Activated CD8-positive, alpha-beta memory T cell treated with anti-CD3 and anti-CD28 coated beads, Interleukin-2, amount 10 ng/mL, durations not matched to agents 7 days and 5 days (primary cell): ENCODE measurements around the gene CLMN. TPM values are rescaled to one million over a fixed set of nuclear protein-coding genes. Genes with fewer than 3 reads are reported as not detected.

Source experiments
- ATAC-seq: fragments of 150-1000 bp; cut with Tn5 transposase; one replicate; pipeline ENCODE4 v1.10.0; 2021; ENCODE audit warnings: moderate library complexity
- CTCF ChIA-PET: fragments of 350-600 bp; sonication (Branson Sonifier 250); formaldehyde crosslinking; loops from one replicate; lab custom pipeline; 2021; ENCODE audit warnings: antibody characterized with exemption; lab: Charles Lee
- DNase-seq: peaks from one replicate; pipeline ENCODE4 v3.0.0-alpha.2; 2020
- H3K27ac Mint-ChIP-seq: one replicate; pipeline ENCODE4 v1.8.0; 2021; ENCODE audit warnings: mild to moderate bottlenecking, mixed read lengths
- H3K27me3 Mint-ChIP-seq: one replicate; pipeline ENCODE4 v1.8.0; 2021; ENCODE audit warnings: mixed read lengths
- H3K36me3 Mint-ChIP-seq: one replicate; pipeline ENCODE4 v1.8.0; 2021; ENCODE audit warnings: mild to moderate bottlenecking, mixed read lengths
- H3K4me1 Mint-ChIP-seq: one replicate; pipeline ENCODE4 v1.8.0; 2021; ENCODE audit warnings: mixed read lengths
- H3K4me3 Mint-ChIP-seq: one replicate; pipeline ENCODE4 v1.8.0; 2021; ENCODE audit warnings: mild to moderate bottlenecking, moderate library complexity, mixed read lengths
- H3K9me3 Mint-ChIP-seq: one replicate; pipeline ENCODE4 v1.8.0; 2022; ENCODE audit warnings: low read depth, mixed read lengths
- total RNA-seq, 2 experiments: library from RNA; stranded (reverse); gene quantifications; one replicate each; pipeline ENCODE4 v1.2.3, GENCODE V29; 2021

The CLMN gene
- total RNA-seq, 2 experiments from 2014 or later = 0.42 to 0.91 TPM

DNA sequence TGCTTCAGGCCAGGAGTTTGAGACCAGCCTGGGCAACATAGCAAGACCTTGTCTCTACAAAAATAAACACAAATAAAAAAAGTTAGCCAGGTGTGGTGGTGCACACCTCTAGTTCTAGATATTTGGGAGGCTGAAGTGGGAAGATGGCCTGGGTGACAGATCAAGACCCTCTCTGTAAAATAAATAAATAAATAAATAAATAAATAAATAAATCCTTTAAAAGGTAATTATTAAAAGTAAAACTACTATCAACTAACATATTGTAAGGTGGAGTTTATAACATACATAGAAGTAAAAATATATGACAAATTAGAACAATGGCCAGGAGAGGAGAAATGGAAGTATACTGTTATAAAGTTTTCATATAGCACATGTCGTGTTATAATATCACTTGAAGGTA lies 33.3 kb upstream of the CLMN start:
- ATAC-seq = no peak

DNA sequence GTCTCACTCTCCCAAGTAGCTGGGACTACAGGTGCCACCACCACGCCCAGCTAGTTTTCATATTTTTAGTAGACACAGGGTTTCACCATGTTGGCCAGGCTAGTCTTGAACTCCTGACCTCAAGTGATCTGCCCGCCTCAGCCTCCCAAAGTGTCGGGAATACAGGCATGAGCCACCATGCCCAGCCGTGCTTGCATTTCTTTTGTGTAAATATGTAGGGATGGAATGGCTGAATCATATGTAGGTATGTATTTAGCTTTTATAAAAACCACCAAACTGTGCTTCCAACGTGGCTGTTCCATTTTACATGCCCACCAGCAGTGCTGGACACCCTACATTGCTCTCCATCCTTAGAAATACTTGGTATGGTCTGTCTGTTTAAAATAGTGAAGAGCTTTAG lies 32.8 kb upstream of the CLMN start:
- H3K4me3 Mint-ChIP-seq = no peak overlapping the region
- ATAC-seq (no peak), DNase-seq (peak; percentile 4)
- no peaks in the 10 kb centered on the region for H3K4me1 Mint-ChIP-seq
- H3K36me3 Mint-ChIP-seq = peaks cover 2% of the 10 kb centered on the region
- CTCF ChIA-PET = no interaction called here
- peaks cover 6% of the 10 kb centered on the region for H3K9me3 Mint-ChIP-seq
- no peak overlapping the region for H3K27ac Mint-ChIP-seq
- peaks cover 24% of the 10 kb centered on the region for H3K27me3 Mint-ChIP-seq

More for the DNA sequence above, 33.3 kb upstream of the CLMN start:
- peaks cover 2% of the 10 kb centered on the region for H3K36me3 Mint-ChIP-seq
- peaks cover 21% of the 10 kb centered on the region for H3K27me3 Mint-ChIP-seq
- no peaks in the 10 kb centered on the region for H3K4me1 Mint-ChIP-seq
- CTCF ChIA-PET = interaction anchor here (0.7 kb wide), 1 partner anchor 82 kb away, joined by 3 read pairs; no protein-coding TSS in a partner anchor
- peaks cover 6% of the 10 kb centered on the region for H3K9me3 Mint-ChIP-seq
- no peak for DNase-seq
- no peak overlapping the region for H3K4me3 Mint-ChIP-seq
- no peak overlapping the region for H3K27ac Mint-ChIP-seq

DNA sequence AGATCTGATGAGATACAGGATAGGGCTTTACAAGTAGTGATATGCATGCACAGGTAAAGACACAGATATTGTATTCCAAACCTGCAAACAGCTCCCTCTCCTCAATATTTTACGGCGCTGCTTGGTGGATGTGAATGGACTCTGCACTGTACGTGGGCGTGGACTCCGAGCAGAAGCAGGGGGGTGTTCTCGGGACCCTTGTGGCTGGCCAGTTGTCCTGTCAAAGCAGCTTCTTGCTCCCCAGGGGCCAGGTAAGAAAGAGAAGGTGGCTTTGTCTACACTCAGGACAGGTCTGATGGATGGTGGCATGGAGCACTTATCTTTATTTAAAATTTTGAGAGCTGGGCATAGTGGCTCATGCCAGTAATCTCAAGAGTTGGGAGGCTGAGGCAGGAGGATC lies 29.5 kb upstream of the CLMN start:
- H3K9me3 Mint-ChIP-seq = peaks cover 3% of the 10 kb centered on the region
- no peak for ATAC-seq
- H3K4me1 Mint-ChIP-seq = no peaks in the 10 kb centered on the region
- H3K36me3 Mint-ChIP-seq = peaks cover 2% of the 10 kb centered on the region
- H3K27me3 Mint-ChIP-seq = peaks cover 19% of the 10 kb centered on the region
- DNase-seq = no peak
- CTCF ChIA-PET = interaction anchor here (1.4 kb wide), 1 partner anchor 12 kb away, joined by 5 read pairs; no protein-coding TSS in a partner anchor
- H3K4me3 Mint-ChIP-seq = no peak overlapping the region
- no peak overlapping the region for H3K27ac Mint-ChIP-seq

DNA sequence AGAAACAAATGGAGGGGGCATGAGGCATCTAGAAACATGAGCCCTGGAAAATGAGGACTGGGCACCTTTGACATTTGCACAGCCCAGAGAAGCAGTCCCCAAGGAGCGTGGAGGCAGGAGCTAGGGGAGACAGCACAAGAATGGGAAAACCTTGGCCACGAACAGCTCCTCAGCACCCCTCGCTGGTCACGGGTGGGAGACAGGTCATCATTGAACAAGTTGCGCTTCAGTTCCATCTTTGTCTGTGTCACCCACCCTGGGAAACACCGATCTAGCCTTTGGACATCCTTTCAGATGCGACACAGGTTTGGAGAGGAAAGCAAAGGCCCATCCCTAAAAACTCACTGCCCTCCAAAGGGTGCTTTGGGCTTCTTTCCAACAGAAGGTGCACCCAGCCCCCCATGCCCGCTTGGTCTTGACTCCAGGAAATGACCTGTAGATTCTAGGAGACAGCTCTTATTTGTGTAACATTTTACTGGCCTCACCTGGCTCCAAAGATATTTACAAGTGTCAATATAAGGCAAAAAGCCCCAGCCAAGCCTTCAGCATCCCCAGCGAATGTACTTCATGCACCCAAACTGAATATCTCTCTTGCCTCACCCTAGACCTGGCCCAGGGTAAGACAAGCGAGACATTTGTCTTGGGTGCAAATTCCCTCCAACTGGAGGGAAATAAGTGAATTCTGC lies 28.8 kb upstream of the CLMN start:
- H3K9me3 Mint-ChIP-seq = no peaks in the 10 kb centered on the region
- DNase-seq = no peak
- no peak for ATAC-seq
- H3K27me3 Mint-ChIP-seq = peaks cover 19% of the 10 kb centered on the region
- H3K36me3 Mint-ChIP-seq = no peaks in the 10 kb centered on the region
- H3K27ac Mint-ChIP-seq = no peak overlapping the region
- no peak overlapping the region for H3K4me3 Mint-ChIP-seq
- CTCF ChIA-PET = no interaction called here
- H3K4me1 Mint-ChIP-seq = no peaks in the 10 kb centered on the region

DNA sequence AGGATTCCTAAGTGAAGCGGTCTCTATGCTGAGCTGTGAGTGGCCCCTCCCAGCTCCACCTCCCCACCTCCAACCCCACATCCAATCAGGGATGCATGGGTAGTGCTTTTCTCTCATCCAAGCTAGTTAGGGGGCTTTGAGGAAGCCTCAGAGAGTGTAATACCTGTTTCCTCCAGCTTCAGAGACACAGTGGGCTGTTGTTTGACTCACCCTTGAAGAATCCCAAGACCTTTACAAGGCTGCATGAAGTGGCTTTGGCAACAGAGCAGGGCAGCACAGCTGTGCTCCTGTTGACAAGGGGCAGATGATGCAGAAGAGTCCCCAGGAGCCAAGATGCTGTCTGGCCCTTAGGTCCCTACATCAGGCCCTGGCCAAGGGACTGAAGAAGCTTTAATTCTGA lies 27.1 kb upstream of the CLMN start:
- CTCF ChIA-PET = no interaction called here
- H3K4me1 Mint-ChIP-seq = no peaks in the 10 kb centered on the region
- H3K9me3 Mint-ChIP-seq = no peaks in the 10 kb centered on the region
- DNase-seq (no peak), ATAC-seq (no peak)
- H3K4me3 Mint-ChIP-seq = no peak overlapping the region
- no peak overlapping the region for H3K27ac Mint-ChIP-seq
- H3K27me3 Mint-ChIP-seq = peaks cover 19% of the 10 kb centered on the region
- H3K36me3 Mint-ChIP-seq = no peaks in the 10 kb centered on the region

DNA sequence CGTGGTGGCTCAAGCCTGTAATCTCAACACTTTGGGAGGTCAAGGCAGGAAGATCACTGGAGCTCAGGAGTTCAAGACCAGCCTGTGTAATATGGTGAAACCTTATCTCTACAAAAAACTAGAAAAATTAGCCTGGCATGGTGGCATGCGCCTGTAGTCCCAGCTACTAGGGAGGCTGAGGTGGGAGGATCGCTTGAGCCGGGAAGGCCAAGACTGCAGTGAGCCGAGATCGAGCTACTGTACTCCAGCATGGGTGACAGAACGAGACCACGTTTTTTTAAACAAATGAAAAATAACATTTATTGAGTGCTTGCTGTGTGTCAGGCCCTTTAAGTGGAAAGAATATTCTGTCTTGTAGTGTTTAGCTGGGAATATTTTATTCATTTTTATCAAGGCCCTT lies 26.6 kb upstream of the CLMN start:
- Mint-ChIP-seq H3K36me3 (no peaks in the 10 kb centered on the region), H3K9me3 (no peaks in the 10 kb centered on the region), H3K27ac (no peak overlapping the region), H3K27me3 (peaks cover 18% of the 10 kb centered on the region), H3K4me1 (no peaks in the 10 kb centered on the region), H3K4me3 (no peak overlapping the region)
- ATAC-seq = no peak
- no peak for DNase-seq
- CTCF ChIA-PET = no interaction called here

DNA sequence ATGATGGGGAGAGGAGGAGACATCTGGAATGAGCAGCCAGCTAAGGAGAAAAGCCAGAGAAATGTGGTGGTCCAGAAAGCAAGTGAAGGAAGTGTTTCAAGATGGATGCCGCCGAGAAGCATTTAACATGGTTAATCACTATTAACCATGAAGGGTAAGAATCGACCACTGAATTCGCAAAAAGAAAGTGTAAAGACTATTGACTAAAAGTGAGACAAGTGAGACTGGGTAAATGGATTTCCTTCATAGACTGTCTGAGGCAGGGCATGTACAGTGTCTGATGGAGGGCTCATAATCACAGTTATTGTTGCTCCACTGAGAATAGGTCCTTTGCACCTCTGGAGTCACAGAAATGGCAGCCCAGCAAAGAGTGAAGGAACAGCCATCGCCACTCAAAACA lies 25.3 kb upstream of the CLMN start:
- Mint-ChIP-seq H3K4me3 (no peak overlapping the region), H3K4me1 (no peaks in the 10 kb centered on the region), H3K9me3 (no peaks in the 10 kb centered on the region), H3K36me3 (no peaks in the 10 kb centered on the region), H3K27me3 (peaks cover 21% of the 10 kb centered on the region), H3K27ac (no peak overlapping the region)
- CTCF ChIA-PET = no interaction called here
- no peak for DNase-seq
- no peak for ATAC-seq

DNA sequence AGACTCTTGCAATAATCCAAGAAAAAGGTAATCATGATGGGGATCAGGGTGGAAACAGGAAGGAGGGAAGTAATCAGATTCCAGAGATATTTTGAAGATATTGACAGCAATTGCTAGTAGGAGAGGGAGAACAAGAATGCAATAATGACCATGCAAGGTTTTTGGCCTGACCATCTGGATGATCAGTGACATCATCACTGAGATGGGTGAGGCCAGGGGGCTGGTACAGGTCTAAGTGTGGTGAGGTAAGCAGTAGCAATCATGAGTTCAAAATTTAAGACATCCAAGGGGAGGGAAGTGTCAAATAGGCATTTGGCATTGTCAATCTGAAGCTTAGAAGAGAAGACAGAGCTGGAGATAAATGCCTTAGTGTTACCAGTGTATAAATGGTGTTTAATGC lies 24.8 kb upstream of the CLMN start:
- H3K36me3 Mint-ChIP-seq = no peaks in the 10 kb centered on the region
- CTCF ChIA-PET = no interaction called here
- H3K9me3 Mint-ChIP-seq = no peaks in the 10 kb centered on the region
- no peak for DNase-seq
- no peak overlapping the region for H3K27ac Mint-ChIP-seq
- H3K4me3 Mint-ChIP-seq = no peak overlapping the region
- H3K4me1 Mint-ChIP-seq = no peaks in the 10 kb centered on the region
- peaks cover 18% of the 10 kb centered on the region for H3K27me3 Mint-ChIP-seq
- no peak for ATAC-seq

DNA sequence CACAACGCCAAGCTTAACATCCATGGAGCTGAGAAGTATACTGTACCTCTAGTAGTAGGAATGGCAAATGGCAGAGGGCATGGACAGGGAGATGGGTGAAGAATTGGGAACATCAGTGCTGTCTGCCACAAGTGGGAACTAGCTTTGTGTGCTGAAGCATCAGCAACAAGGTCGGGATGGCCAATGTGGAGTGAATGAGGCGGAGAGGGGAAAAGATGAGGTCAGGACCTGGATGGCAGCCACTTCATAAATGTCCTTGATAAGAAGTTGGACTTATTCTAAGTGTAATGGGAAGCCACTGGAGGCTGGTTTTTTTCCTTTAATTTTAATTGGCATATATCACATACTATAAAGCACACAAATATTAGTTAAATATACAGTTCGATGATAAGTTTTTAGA lies 21.9 kb upstream of the CLMN start:
- Mint-ChIP-seq H3K9me3 (no peaks in the 10 kb centered on the region), H3K4me3 (no peak overlapping the region)

DNA sequence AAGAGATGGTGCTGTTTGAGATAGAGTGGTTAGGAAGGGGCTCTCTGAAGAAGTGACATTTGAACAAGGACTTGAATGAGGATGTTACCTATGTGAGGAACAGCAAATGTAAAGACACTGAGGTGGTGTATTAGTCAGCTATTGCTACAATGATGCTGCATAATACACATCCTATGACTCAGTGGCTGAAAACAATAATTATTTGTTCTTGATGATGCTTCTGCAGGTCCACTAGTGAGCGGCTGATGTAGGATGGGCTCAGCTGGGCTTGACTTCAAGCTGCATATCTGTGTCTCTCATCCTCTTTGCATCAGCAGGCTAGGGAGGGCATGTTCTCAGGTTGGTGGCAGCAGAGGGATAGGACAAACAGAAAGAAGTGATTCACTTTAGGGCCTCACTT lies 21.4 kb upstream of the CLMN start:
- peaks cover 21% of the 10 kb centered on the region for H3K27me3 Mint-ChIP-seq
- no peak overlapping the region for H3K27ac Mint-ChIP-seq
- H3K9me3 Mint-ChIP-seq = no peaks in the 10 kb centered on the region
- no peaks in the 10 kb centered on the region for H3K4me1 Mint-ChIP-seq
- DNase-seq = no peak
- H3K36me3 Mint-ChIP-seq = no peaks in the 10 kb centered on the region
- CTCF ChIA-PET = no interaction called here
- H3K4me3 Mint-ChIP-seq = no peak overlapping the region
- no peak for ATAC-seq

More for the DNA sequence above, 21.9 kb upstream of the CLMN start:
- H3K4me1 Mint-ChIP-seq = no peaks in the 10 kb centered on the region
- H3K27me3 Mint-ChIP-seq = peaks cover 21% of the 10 kb centered on the region
- CTCF ChIA-PET = no interaction called here
- H3K27ac Mint-ChIP-seq = no peak overlapping the region
- H3K36me3 Mint-ChIP-seq = no peaks in the 10 kb centered on the region
- DNase-seq (no peak), ATAC-seq (no peak)

DNA sequence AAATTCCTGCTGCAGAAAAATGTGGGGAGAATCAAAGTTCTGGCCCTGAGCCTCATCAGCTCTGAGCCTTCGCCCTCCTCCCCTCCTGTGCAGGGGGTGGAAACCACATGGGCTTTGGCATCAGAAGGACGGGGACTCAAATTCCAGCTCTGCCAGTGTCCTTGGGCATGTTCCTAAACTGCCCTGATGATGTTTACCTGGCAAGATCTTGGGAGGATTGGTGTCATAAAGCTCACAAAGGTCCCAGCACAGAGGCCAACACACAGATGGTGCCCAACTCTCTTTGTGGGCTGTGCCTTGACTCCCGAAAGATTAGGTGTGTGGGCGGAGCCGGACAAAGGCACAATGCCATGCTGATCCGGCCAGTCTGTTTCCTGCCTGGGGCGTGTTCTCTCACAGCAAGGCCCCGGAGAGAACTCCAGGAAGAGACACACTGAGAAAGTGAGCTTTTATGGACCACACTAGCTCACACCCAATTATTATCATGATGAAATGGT lies 20.5 kb upstream of the CLMN start:
- no peaks in the 10 kb centered on the region for H3K4me1 Mint-ChIP-seq
- ATAC-seq = no peak
- H3K27me3 Mint-ChIP-seq = peaks cover 21% of the 10 kb centered on the region
- H3K9me3 Mint-ChIP-seq = no peaks in the 10 kb centered on the region
- DNase-seq = no peak
- H3K4me3 Mint-ChIP-seq = no peak overlapping the region
- CTCF ChIA-PET = interaction anchor here (1.0 kb wide), 1 partner anchor 21 kb away, joined by 4 read pairs; no protein-coding TSS in a partner anchor
- H3K27ac Mint-ChIP-seq = no peak overlapping the region
- H3K36me3 Mint-ChIP-seq = no peaks in the 10 kb centered on the region

DNA sequence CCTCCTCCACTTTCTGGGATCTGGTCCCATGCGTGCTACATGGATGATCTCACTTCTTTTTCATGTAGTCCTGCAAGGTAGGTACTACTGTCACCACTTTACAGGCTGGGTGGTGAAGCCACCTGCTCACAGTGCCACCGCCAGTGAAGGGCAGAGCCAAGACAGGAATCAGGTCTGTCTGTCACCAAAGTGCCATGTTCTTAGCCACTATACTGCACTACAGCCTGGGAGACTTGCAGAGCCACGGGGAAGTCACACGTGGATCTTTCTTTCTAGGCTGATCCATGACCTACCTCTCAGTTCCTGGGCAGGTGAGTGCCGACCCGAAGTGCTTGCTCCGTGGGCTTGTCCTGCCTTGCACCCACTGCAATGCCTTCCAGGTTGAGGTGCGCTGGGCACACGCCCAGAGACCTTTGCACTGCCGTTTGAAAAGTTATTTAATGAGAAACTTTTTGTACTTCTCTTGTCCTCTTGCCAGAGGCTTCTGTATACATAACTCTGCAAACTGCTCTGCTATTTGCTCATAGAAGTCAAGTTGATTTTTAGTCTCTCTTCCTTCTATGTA lies 19.7 kb upstream of the CLMN start:
- no peaks in the 10 kb centered on the region for H3K4me1 Mint-ChIP-seq
- ATAC-seq (no peak), DNase-seq (no peak)
- no peak overlapping the region for H3K4me3 Mint-ChIP-seq
- H3K36me3 Mint-ChIP-seq = no peaks in the 10 kb centered on the region
- no peaks in the 10 kb centered on the region for H3K9me3 Mint-ChIP-seq
- peaks cover 21% of the 10 kb centered on the region for H3K27me3 Mint-ChIP-seq
- CTCF ChIA-PET = interaction anchor here (1.0 kb wide), 1 partner anchor 22 kb away, joined by 4 read pairs; no protein-coding TSS in a partner anchor
- H3K27ac Mint-ChIP-seq = no peak overlapping the region

DNA sequence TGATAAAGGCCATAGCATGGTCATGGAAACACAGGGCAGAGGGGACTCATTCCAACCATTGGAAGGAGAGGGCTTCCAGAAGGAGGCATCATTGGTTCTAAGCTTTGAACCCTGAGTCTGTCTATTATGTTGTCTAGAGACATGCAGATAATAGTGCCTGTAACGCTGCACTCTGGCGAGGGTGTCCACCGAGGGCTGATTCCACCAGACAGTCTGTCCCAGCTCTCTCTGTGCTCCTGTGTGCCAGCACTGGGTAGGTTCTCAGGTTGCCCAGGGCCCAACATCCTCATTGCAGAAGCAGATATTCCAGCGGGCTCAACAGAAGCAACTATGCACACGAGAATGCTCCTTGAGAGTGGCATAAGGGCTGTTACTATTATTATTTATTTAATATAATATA lies 18.7 kb upstream of the CLMN start:
- Mint-ChIP-seq H3K27ac (no peak overlapping the region), H3K27me3 (peaks cover 21% of the 10 kb centered on the region), H3K4me1 (no peaks in the 10 kb centered on the region), H3K9me3 (no peaks in the 10 kb centered on the region), H3K4me3 (no peak overlapping the region), H3K36me3 (no peaks in the 10 kb centered on the region)
- ATAC-seq (no peak), DNase-seq (no peak)
- CTCF ChIA-PET = no interaction called here

DNA sequence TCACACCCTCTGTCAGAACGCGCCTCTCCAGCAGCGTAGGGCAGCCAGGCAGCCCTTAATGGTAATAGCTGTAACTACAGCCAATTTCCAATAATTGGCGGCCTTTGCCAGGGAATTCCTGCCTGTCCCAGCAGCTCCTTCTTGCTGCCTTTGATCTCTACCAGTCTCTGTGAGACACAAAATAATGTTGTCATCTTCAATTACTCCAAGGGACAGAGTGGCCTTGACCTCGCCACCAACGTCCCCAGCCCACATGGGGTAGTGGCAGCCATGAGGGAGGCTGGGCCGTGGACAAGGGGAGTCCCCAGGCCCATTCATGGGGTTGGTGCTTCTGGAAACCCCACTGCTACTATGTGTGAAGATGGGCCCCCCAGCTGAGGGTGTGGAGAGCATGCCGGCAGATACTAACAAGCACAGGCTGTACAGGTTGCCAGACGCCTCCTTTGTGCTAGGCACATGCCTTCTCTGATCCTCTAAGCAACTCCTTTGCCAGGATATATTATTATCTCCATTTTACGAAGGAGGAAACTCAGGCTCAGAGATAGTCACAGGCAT lies 17.4 kb upstream of the CLMN start:
- peaks cover 21% of the 10 kb centered on the region for H3K27me3 Mint-ChIP-seq
- no peaks in the 10 kb centered on the region for H3K9me3 Mint-ChIP-seq
- ATAC-seq (no peak), DNase-seq (no peak)
- no peak overlapping the region for H3K4me3 Mint-ChIP-seq
- no peaks in the 10 kb centered on the region for H3K36me3 Mint-ChIP-seq
- no peak overlapping the region for H3K27ac Mint-ChIP-seq
- no peaks in the 10 kb centered on the region for H3K4me1 Mint-ChIP-seq
- CTCF ChIA-PET = no interaction called here
